Measurements from ENCODE around the gene CNOT2.

- TF ChIP-seq CTCF (IDR thresholded peaks at IDR 0.05) = no peak
- TF ChIP-seq POLR2A (IDR thresholded peaks at IDR 0.05) = no peak
Observed at GRCh38 chr12:70247653-70248199, 4.5 kb downstream of the CNOT2 start.

All from heart left ventricle (tissue), 13 donors.